Neural cell (in vitro differentiated cells): ENCODE data around the gene GANC.

ENCODE experiments used
- EP300 ChIP-seq: fragments of 450-650 bp; conservative IDR thresholded peaks from 2 replicates; pipeline ENCODE4 v1.6.1; 2014; ENCODE audit warnings: antibody characterized with exemption, mild to moderate bottlenecking, moderate library complexity; ENCODE audit not compliant: poor library complexity, severe bottlenecking
- EZH2 ChIP-seq: fragments of 200-600, 300-800 bp; shearing (Covaris generic), sonication (generic); IDR thresholded peaks from 2 replicates; pipeline ENCODE4 v1.6.1; 2014; ENCODE audit warnings: antibody characterized with exemption, low read length, borderline replicate concordance, mild to moderate bottlenecking; ENCODE audit not compliant: insufficient read depth, poor library complexity, severe bottlenecking
- POLR2AphosphoS5 ChIP-seq: IDR thresholded peaks from 2 replicates; pipeline ENCODE4 v1.6.1; 2012
- RAD21 ChIP-seq: fragments of 450-650 bp; conservative IDR thresholded peaks from 2 replicates; pipeline ENCODE4 v1.6.1; 2014; ENCODE audit warnings: antibody characterized with exemption, mild to moderate bottlenecking, moderate library complexity
- SMC3 ChIP-seq: fragments of 450-650 bp; conservative IDR thresholded peaks from 2 replicates; pipeline ENCODE4 v1.6.1; 2014; ENCODE audit warnings: antibody characterized with exemption, mild to moderate bottlenecking, moderate library complexity; ENCODE audit not compliant: poor library complexity
- TAF1 ChIP-seq: IDR thresholded peaks from 2 replicates; pipeline ENCODE4 v1.6.1; 2012; ENCODE audit warnings: low read depth
- TF ChIP-seq, protein P1 (sequence below): fragments of 450-650 bp; IDR thresholded peaks from 2 replicates; pipeline ENCODE4 v1.5.1; 2014; ENCODE audit warnings: antibody characterized with exemption, mild to moderate bottlenecking, moderate library complexity; ENCODE audit not compliant: poor library complexity, severe bottlenecking
- TF ChIP-seq, protein P2 (sequence below): IDR thresholded peaks from 2 replicates; pipeline ENCODE4 v1.6.1; 2012; ENCODE audit warnings: borderline replicate concordance

- TF ChIP-seq, protein P1, sequence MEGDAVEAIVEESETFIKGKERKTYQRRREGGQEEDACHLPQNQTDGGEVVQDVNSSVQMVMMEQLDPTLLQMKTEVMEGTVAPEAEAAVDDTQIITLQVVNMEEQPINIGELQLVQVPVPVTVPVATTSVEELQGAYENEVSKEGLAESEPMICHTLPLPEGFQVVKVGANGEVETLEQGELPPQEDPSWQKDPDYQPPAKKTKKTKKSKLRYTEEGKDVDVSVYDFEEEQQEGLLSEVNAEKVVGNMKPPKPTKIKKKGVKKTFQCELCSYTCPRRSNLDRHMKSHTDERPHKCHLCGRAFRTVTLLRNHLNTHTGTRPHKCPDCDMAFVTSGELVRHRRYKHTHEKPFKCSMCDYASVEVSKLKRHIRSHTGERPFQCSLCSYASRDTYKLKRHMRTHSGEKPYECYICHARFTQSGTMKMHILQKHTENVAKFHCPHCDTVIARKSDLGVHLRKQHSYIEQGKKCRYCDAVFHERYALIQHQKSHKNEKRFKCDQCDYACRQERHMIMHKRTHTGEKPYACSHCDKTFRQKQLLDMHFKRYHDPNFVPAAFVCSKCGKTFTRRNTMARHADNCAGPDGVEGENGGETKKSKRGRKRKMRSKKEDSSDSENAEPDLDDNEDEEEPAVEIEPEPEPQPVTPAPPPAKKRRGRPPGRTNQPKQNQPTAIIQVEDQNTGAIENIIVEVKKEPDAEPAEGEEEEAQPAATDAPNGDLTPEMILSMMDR: no peak
- TF ChIP-seq POLR2AphosphoS5 (no peak), EP300 (no peak), SMC3 (no peak), EZH2 (no peak), RAD21 (no peak), TAF1 (no peak)
- TF ChIP-seq, protein P2, sequence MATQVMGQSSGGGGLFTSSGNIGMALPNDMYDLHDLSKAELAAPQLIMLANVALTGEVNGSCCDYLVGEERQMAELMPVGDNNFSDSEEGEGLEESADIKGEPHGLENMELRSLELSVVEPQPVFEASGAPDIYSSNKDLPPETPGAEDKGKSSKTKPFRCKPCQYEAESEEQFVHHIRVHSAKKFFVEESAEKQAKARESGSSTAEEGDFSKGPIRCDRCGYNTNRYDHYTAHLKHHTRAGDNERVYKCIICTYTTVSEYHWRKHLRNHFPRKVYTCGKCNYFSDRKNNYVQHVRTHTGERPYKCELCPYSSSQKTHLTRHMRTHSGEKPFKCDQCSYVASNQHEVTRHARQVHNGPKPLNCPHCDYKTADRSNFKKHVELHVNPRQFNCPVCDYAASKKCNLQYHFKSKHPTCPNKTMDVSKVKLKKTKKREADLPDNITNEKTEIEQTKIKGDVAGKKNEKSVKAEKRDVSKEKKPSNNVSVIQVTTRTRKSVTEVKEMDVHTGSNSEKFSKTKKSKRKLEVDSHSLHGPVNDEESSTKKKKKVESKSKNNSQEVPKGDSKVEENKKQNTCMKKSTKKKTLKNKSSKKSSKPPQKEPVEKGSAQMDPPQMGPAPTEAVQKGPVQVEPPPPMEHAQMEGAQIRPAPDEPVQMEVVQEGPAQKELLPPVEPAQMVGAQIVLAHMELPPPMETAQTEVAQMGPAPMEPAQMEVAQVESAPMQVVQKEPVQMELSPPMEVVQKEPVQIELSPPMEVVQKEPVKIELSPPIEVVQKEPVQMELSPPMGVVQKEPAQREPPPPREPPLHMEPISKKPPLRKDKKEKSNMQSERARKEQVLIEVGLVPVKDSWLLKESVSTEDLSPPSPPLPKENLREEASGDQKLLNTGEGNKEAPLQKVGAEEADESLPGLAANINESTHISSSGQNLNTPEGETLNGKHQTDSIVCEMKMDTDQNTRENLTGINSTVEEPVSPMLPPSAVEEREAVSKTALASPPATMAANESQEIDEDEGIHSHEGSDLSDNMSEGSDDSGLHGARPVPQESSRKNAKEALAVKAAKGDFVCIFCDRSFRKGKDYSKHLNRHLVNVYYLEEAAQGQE: no peak
Observed at GRCh38 chr15:42368096-42368495, 95.1 kb downstream of the GANC start.
